Stimulated activated CD4-positive, alpha-beta T cell treated with anti-CD3 and anti-CD28 coated beads, Interleukin-4, amount 100 ng/mL, for 4 hours (primary cell): ENCODE measurements around the gene THSD7A.
"Not testable (repeated sequence)": the region's sequence is repeated elsewhere in the genome, so short reads cannot be mapped to it uniquely, and the experiment has no call there.

ENCODE experiments used
- DNase-seq, 2 experiments: peaks; one replicate each; pipeline ENCODE4 v3.0.0-alpha.2; 2020

Gene THSD7A

GRCh38 chr7:11570922-11571550 lies 261.0 kb downstream of the THSD7A start:
- no peak for DNase-seq

DNA sequence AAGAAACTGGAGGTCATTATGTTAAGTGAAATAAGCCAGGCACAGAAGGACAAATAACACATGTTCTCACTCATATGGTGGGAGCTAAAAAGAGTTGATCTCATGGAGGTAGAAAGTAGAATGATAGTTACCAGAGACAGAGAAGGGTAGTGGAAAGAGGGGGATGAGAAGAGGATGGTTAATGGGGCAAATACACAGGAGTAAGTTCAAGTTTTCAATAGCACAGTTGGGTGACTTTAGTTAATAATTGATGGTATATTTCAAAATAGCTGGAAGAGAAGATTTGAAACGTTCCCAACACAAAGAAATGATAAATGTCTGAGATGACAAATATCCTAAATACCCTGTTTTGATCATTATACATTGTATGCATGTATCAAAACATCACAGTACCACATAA lies 261.8 kb downstream of the THSD7A start:
- no peak for DNase-seq

DNA sequence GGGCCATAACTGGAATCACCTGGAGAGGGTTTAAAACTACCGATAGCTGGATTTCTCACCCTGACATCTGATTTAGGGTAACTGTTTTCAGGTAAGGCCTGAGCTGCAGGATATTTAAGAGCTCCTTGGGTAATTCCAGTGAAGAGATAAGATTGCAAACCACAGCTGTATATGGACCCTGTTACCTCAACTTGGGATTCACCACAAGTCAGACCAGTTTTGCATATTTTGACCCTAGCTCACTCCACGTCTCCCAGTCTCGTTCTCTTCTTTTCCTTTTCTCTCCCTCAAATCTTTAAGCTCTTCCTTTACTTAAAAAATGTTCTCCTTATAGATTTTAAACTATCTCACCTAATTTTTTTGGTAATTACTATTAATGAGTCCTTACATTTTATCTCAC lies 264.4 kb downstream of the THSD7A start:
- no peak for DNase-seq

DNA sequence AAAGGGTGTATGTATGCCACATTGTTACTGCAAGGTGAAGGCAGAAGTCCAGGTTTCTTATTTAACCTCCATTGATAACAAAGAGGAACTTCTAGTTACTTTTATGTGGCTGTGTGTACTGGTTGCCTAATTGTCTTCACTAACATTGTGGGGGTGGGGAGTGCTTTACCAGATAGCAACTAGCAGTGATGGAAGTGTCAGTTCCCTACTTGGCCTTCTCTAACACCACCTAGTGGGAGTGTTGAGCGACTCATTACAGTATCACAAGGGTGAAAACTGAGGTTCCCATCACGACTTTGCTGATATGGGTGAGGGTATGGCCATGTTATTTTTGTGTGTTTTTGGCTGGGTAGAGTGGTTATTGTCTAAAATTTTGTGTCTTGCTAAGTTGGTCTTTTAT lies 274.4 kb downstream of the THSD7A start:
- no peak for DNase-seq

DNA sequence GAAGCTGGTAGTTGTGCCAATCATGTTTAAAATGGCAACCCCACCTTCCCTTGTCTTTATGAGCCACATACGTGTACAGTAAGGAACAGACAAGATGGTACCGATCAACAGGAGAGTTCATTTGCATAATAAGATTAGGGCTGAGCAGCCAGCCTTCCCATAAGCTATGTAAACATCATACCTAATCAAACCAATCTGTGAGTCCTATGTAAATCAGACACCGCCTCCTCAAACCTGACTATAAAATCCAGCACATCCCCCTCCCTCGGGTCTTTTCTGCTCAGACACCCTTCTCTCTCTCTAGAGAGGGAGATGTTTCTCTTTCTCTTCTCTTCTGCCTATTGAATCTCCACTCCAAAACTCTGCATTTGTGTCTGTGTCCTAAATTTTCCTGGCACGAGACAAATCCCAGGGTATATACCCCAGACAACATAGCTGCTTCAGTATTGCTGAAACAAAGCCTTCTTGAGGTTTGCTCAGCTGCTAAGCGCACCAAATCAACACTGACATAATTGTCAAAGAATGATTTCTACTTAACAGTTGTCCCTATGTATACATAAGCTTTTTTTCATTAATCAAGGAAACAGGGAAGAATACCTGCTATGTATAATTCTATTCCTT lies 279.2 kb downstream of the THSD7A start:
- DNase-seq = no peak

DNA sequence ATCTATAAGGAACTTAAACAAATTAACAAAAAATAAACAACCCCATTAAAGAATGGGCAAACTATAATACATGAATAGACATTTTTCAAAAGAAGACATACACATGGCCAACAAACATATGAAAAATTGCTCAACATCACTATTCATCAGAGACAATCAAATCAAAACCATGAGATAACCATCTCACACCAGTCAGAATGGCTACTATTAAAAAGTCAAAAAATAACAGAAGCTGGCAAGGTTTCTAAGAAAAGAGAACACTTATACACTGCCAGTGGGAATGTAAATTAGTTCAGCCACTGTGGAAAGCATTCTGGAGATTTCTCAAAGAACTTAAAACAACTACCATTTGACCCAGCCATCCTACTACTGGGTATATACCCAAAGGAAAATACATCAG lies 280.5 kb downstream of the THSD7A start:
- no peak for DNase-seq

DNA sequence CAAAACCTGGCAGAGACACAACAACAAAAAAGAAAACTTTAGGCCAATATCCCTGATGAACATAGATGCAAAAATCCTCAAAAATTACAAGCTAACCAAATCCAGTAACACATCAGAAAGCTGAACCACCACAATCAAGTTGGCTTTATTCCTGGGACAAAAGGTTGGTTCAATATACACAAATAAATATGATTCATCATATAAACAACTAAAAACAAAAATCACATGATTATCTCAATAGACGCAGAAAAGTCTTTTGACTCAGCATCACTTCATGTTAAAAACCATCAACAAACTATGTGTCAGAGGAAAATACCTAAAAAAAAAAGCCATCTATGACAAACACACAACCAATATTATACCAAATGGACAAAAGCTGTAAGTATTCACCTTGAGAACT lies 283.5 kb downstream of the THSD7A start:
- no peak for DNase-seq

GRCh38 chr7:11541330-11541729 lies 290.7 kb downstream of the THSD7A start:
- no peak for DNase-seq

- DNase-seq = no peak
These were observed 291.7 kb downstream of the THSD7A start for GRCh38 chr7:11540271-11540761.

- no peak for DNase-seq
These were observed 292.1 kb downstream of the THSD7A start for GRCh38 chr7:11539853-11540252.

GRCh38 chr7:11538751-11539299 lies 293.2 kb downstream of the THSD7A start:
- DNase-seq = no peak

DNA sequence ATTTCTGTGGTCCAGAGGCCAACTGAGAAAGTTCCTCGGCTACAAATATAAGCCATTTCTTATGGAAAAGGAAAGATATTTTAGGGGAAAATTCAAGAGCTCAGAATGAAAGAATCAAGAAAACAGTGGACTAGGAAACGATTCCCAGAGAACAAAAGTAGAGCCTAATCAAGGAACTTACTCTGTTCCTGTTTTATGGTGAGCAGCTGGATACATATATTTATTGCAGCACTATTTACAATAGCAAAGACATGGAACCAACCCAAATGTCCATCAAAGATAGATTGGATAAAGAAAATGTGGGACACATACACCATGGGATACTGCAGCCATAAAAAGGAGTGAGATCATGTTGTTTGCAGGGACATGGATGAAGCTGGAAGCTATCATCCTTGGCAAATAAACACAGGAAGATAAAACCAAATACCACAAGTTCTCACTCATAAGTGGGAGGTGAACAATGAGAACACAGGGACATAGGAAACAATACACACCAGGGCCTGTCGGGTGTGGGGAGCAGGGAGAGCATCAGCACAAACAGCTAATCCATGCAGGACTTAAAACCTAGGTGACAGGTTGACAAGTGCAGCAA lies 298.7 kb downstream of the THSD7A start:
- no peak for DNase-seq

GRCh38 chr7:11529382-11529781 lies 302.6 kb downstream of the THSD7A start:
- DNase-seq = no peak

- DNase-seq = no peak
These were observed 304.3 kb downstream of the THSD7A start for GRCh38 chr7:11527707-11528106.

DNA sequence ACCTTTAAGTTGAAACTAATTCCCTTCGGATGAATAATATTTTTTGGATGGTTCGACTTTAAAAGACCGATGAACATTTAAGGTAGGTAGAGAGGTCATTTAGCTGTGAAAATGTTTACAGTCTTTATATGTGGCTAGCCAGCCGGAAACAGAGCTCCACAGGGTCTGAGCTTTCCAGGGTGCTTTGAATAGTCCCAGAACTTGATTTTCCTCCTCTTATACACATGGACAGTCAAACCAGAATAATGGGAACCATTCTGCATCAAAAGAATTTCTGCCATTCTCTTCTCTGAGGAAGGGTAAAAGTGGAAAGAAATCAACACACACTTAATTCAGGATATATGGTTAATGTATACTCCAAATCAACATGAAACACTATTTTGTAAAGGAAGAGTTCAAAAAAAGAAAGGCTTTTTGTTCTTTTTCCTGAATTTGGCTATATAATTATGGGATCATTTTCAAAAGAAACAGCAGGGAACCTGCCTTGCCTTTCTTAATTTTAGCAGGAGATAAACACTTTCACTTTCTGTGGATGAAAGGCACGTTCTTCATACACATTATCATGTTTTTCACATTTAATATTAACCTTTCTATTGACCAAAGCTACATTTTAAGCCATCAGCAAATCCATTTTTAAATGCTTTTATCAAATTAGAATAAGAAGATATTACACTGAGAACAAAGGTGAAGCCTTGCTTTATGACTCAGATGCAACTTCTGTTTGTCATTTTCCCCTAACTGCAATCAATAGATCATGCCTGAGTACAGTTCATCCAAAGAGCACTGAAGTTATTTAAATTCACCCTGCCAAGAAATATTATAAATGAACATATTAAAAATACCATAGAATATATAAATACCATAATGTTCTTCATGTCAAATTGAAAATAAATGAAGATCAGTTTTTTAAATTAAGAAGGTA lies 307.3 kb downstream of the THSD7A start:
- no peak for DNase-seq

- not testable (repeated sequence) for DNase-seq
These were observed 310.0 kb downstream of the THSD7A start for GRCh38 chr7:11521964-11522499.

DNA sequence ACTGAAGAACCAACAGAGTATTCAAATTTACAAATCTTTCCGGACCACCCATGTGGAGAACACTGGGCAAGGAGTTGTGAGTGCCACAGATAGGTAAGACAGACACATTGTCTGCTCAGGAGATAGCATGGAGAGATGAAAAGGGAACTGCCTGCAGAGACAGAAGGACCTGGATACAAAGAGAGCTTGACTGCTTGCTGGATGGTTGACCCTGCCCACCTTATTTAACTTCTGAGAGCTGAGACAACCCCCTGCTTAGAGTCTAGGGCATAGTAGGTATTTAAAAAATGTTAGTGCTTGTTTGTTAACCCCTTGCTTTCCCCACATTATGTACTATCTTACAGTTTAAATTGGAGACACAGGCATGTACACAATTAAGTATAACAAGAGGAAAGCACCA lies 314.1 kb downstream of the THSD7A start:
- no peak for DNase-seq

GRCh38 chr7:11516328-11516727 lies 315.7 kb downstream of the THSD7A start:
- no peak for DNase-seq

GRCh38 chr7:11513460-11513859 lies 318.5 kb downstream of the THSD7A start:
- DNase-seq = no peak

GRCh38 chr7:11507929-11508328 lies 324.1 kb downstream of the THSD7A start:
- no peak for DNase-seq

GRCh38 chr7:11506417-11506816 lies 325.6 kb downstream of the THSD7A start:
- no peak for DNase-seq

DNA sequence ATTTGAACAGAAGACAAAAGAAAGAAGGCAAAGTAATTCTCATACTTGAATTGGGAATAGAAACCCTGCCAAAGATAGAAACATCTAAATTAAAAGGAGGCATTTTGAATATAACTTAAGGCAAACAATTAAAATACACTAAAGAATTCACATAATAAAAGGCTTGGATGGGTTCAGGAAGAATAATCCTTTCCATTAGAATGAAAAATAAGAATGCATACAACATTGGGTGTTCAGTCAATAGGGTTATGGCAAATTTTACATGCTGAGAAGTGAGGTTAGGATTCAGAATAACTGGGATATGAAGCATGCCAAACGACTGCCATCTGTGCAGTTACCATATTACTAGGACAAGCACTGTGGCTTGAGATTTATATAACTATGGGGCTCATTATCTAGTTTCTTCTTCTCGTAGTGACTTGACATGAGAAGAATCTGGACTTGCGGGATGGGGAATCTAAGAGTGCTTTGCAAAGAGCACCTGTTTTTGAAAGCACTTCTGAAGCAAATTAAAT lies 326.5 kb downstream of the THSD7A start:
- no peak for DNase-seq

- no peak for DNase-seq
These were observed 339.7 kb downstream of the THSD7A start for GRCh38 chr7:11492307-11492706.
